ENCODE data around the gene PARD6B. TPM values are rescaled to one million over a fixed set of nuclear protein-coding genes. Genes with fewer than 3 reads are reported as not detected.

PARD6B gene
- total and polyA plus RNA-seq, 2 of the 13 experiments (the other 11 are each of a cell fraction or from before 2014, with no cell fraction given): 6.9 to 22.2 TPM

DNA sequence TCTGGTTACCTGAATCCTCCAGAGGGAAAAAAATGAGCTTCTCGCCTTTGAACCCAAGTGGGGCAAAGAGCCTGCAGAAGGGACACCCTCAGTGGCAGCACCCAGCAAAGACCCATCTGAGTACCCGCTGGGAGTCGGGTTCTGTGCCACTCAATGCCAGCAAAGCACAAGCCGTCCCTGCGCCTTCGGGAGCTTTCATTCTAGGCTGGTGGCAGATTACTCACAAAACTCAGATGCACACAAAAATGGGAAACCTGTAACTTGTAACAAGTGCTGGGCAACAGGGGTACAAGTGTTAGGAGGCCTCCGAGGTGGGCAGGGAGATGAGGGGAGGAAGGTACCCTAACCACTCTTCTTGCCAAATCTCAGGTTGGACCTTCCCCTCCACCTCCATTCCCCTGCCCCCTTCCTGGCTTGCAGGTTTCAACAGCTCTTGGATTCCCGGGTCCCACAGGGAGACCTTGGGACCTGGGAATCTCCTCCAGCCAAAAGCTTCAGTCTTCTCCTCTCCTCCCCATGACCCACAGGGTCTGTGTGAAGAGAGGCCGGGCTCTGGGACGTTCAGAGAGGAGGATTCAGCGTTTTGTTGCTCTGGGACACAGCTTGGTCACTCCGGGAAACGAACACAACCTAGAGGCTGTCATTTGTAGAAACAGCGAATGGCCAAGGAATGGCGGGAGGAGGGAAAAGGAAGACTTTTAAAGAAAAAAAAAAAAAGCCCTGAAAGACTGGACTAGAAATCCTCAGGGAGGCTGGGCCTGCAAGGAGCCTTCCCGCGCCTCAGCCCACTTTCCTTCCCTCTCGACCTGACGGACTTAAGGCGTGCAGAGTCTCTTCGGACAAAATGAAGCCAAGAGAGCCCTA is 1.2 kb upstream of the PARD6B start (continued):
- 0 out of 2 replicates have a peak, but pooled peaks have one; percentile 31 for TF ChIP-seq ZBTB3 (CRISPR knock-in tag; IDR thresholded peaks at IDR 0.05; ENCODE audit: borderline replicate concordance, low read depth)
- no peak for TF ChIP-seq MTF2 (CRISPR knock-in tag; IDR thresholded peaks at IDR 0.05; ENCODE audit: borderline replicate concordance)
- TF ChIP-seq, protein P1, sequence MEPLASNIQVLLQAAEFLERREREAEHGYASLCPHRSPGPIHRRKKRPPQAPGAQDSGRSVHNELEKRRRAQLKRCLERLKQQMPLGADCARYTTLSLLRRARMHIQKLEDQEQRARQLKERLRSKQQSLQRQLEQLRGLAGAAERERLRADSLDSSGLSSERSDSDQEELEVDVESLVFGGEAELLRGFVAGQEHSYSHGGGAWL (CRISPR knock-in tag; IDR thresholded peaks at IDR 0.05): no peak
- TF ChIP-seq MIXL1 (CRISPR knock-in tag; IDR thresholded peaks at IDR 0.05): no peak
- TF ChIP-seq RARG (CRISPR knock-in tag; IDR thresholded peaks at IDR 0.05; ENCODE audit: low read depth): 0 out of 2 replicates have a peak, but pooled peaks have one; percentile 14
- TF ChIP-seq ETV6 (CRISPR knock-in tag; conservative IDR thresholded peaks at IDR 0.05): no peak
- TF ChIP-seq MEIS2 (CRISPR knock-in tag; IDR thresholded peaks at IDR 0.05): 0 out of 2 replicates have a peak, but pooled peaks have one; percentile 22
- TF ChIP-seq, protein P2, sequence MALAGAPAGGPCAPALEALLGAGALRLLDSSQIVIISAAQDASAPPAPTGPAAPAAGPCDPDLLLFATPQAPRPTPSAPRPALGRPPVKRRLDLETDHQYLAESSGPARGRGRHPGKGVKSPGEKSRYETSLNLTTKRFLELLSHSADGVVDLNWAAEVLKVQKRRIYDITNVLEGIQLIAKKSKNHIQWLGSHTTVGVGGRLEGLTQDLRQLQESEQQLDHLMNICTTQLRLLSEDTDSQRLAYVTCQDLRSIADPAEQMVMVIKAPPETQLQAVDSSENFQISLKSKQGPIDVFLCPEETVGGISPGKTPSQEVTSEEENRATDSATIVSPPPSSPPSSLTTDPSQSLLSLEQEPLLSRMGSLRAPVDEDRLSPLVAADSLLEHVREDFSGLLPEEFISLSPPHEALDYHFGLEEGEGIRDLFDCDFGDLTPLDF (CRISPR knock-in tag; IDR thresholded peaks at IDR 0.05): no peak
- TF ChIP-seq ZNF251 (CRISPR knock-in tag; IDR thresholded peaks at IDR 0.05): peak; percentile 34; the same call in 1 of the 2 replicates
- peak; percentile 80; the same call in 1 of the 2 replicates for TF ChIP-seq ZNF746 (CRISPR knock-in tag; IDR thresholded peaks at IDR 0.05)
- TF ChIP-seq ASH2L (IDR thresholded peaks at IDR 0.05; ENCODE audit: insufficient read length, low read depth, low read length): no peak
- TF ChIP-seq, protein P3, sequence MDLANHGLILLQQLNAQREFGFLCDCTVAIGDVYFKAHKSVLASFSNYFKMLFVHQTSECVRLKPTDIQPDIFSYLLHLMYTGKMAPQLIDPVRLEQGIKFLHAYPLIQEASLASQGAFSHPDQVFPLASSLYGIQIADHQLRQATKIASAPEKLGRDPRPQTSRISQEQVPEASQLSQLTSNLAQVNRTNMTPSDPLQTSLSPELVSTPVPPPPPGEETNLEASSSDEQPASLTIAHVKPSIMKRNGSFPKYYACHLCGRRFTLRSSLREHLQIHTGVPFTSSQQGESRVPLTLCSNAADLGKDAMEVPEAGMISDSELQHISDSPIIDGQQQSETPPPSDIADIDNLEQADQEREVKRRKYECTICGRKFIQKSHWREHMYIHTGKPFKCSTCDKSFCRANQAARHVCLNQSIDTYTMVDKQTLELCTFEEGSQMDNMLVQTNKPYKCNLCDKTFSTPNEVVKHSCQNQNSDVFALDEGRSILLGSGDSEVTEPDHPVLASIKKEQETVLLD (CRISPR knock-in tag; IDR thresholded peaks at IDR 0.05; ENCODE audit: low read depth): 0 out of 2 replicates have a peak, but pooled peaks have one; percentile 19
- peak; percentile 73; the same call in 1 of the 2 replicates for TF ChIP-seq REL (CRISPR knock-in tag; conservative IDR thresholded peaks at IDR 0.05)
- no peak for TF ChIP-seq RCOR2 (CRISPR knock-in tag; IDR thresholded peaks at IDR 0.05)
- TF ChIP-seq ZNF878 (CRISPR knock-in tag; IDR thresholded peaks at IDR 0.05): 0 out of 2 replicates have a peak, but pooled peaks have one; percentile 10
- no peak for TF ChIP-seq ZNF121 (CRISPR knock-in tag; IDR thresholded peaks at IDR 0.05)
- TF ChIP-seq, protein P4, sequence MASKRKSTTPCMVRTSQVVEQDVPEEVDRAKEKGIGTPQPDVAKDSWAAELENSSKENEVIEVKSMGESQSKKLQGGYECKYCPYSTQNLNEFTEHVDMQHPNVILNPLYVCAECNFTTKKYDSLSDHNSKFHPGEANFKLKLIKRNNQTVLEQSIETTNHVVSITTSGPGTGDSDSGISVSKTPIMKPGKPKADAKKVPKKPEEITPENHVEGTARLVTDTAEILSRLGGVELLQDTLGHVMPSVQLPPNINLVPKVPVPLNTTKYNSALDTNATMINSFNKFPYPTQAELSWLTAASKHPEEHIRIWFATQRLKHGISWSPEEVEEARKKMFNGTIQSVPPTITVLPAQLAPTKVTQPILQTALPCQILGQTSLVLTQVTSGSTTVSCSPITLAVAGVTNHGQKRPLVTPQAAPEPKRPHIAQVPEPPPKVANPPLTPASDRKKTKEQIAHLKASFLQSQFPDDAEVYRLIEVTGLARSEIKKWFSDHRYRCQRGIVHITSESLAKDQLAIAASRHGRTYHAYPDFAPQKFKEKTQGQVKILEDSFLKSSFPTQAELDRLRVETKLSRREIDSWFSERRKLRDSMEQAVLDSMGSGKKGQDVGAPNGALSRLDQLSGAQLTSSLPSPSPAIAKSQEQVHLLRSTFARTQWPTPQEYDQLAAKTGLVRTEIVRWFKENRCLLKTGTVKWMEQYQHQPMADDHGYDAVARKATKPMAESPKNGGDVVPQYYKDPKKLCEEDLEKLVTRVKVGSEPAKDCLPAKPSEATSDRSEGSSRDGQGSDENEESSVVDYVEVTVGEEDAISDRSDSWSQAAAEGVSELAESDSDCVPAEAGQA (IDR thresholded peaks at IDR 0.05; ENCODE audit: low read depth): no peak
- TF ChIP-seq, protein P4 (CRISPR knock-in tag; IDR thresholded peaks at IDR 0.05; ENCODE audit: borderline replicate concordance): no peak
- peak; percentile 11; the same call in 1 of the 2 replicates for TF ChIP-seq ZNF460 (CRISPR knock-in tag; IDR thresholded peaks at IDR 0.05; ENCODE audit: borderline replicate concordance)
- TF ChIP-seq ZNF75D (CRISPR knock-in tag; IDR thresholded peaks at IDR 0.05; ENCODE audit: borderline replicate concordance): 0 out of 2 replicates have a peak, but pooled peaks have one; percentile 61
- no peak for TF ChIP-seq SSRP1 (CRISPR knock-in tag; IDR thresholded peaks at IDR 0.05)

Data from HepG2 (cell line).